IMR-90 (cell line): ENCODE results near the gene HMGCLL1. TPM values are rescaled to one million over a fixed set of nuclear protein-coding genes. Genes with fewer than 3 reads are reported as not detected.

Source experiments
- ATAC-seq: fragments of 200-7000 bp; cut with Tn5 transposase; 2 replicates; pipeline ENCODE4 v1.9.1; 2020; ENCODE audit warnings: low read depth, mild to moderate bottlenecking, moderate library complexity
- BruUV-seq: library from RNA; stranded (reverse); fragments of 400-500 nt; replicated peaks from 2 replicates; lab custom pipeline; 2021; lab: Mats Ljungman, UMichigan
- CTCF ChIA-PET: fragments of 300-600 bp; formaldehyde crosslinking; extraction: SDS; loops from one replicate; lab custom pipeline; 2021; ENCODE audit warnings: antibody characterized with exemption; lab: Yijun Ruan, JAX
- POLR2A ChIA-PET: fragments of 300-600 bp; sonication (Branson Sonifier 250); formaldehyde crosslinking; loops from one replicate; lab custom pipeline; 2022; ENCODE audit warnings: antibody characterized with exemption; ENCODE audit not compliant: unreplicated experiment; lab: Charles Lee
- DNase-seq: peaks from one replicate; pipeline ENCODE4 v3.0.0; 2013
- H2AFZ ChIP-seq: replicated peaks from 2 replicates; pipeline ENCODE3; 2013; ENCODE audit warnings: low read length, mild to moderate bottlenecking; ENCODE audit not compliant: poor library complexity
- H2AK5ac ChIP-seq: 2 replicates; pipeline ENCODE4 v1.6.1; 2013; ENCODE audit warnings: low read depth, low read length, inconsistent platforms
- H2AK9ac ChIP-seq: replicated peaks from 2 replicates; pipeline ENCODE3; 2013; ENCODE audit warnings: mild to moderate bottlenecking, low read depth, low read length, moderate library complexity; ENCODE audit not compliant: poor library complexity
- H2BK120ac ChIP-seq: 2 replicates; pipeline ENCODE4 v1.6.1; 2013; ENCODE audit warnings: low read depth, low read length, inconsistent platforms
- H2BK15ac ChIP-seq: 3 replicates; pipeline ENCODE4 v1.6.1; 2013; ENCODE audit warnings: low read depth, low read length, inconsistent platforms
- H2BK20ac ChIP-seq: 2 replicates; pipeline ENCODE4 v1.6.1; 2013; ENCODE audit warnings: low read depth, mild to moderate bottlenecking, inconsistent platforms, low read length, moderate library complexity
- H2BK5ac ChIP-seq: 2 replicates; pipeline ENCODE4 v1.6.1; 2013; ENCODE audit warnings: mild to moderate bottlenecking, low read depth, low read length, inconsistent platforms; ENCODE audit not compliant: poor library complexity, severe bottlenecking
- H3K14ac ChIP-seq: replicated peaks from 2 replicates; pipeline ENCODE4 v1.6.1; 2013; ENCODE audit warnings: low read depth, low read length, inconsistent platforms
- H3K18ac ChIP-seq: 2 replicates; pipeline ENCODE4 v1.6.1; 2013; ENCODE audit warnings: low read depth, low read length, control low read depth
- H3K23ac ChIP-seq: 2 replicates; pipeline ENCODE4 v1.6.1; 2013; ENCODE audit warnings: low read depth, low read length, inconsistent platforms
- H3K27ac ChIP-seq: 2 replicates; pipeline ENCODE4 v1.5.1; 2013; ENCODE audit warnings: mild to moderate bottlenecking, control low read depth, low read length; ENCODE audit not compliant: insufficient read depth
- H3K27me3 ChIP-seq: 2 replicates; pipeline ENCODE4 v1.6.1; 2013; ENCODE audit warnings: low read length; ENCODE audit not compliant: control insufficient read depth, insufficient read depth
- H3K36me3 ChIP-seq: 2 replicates; pipeline ENCODE4 v1.6.1; 2013; ENCODE audit warnings: low read length, mixed read lengths; ENCODE audit not compliant: control insufficient read depth, insufficient read depth
- H3K4ac ChIP-seq: 2 replicates; pipeline ENCODE4 v1.6.1; 2013; ENCODE audit warnings: low read depth, low read length, inconsistent platforms
- H3K4me1 ChIP-seq: 2 replicates; pipeline ENCODE4 v1.6.1; 2013; ENCODE audit warnings: low read length, mixed read lengths; ENCODE audit not compliant: control insufficient read depth, insufficient read depth
- H3K4me2 ChIP-seq: 2 replicates; pipeline ENCODE4 v1.6.1; 2013; ENCODE audit warnings: low read depth, mild to moderate bottlenecking, control low read depth, low read length, moderate library complexity
- H3K4me3 ChIP-seq: 2 replicates; pipeline ENCODE4 v1.5.1; 2013; ENCODE audit warnings: low read depth, mild to moderate bottlenecking, control low read depth, low read length, moderate library complexity; ENCODE audit not compliant: insufficient read depth
- H3K56ac ChIP-seq: 2 replicates; pipeline ENCODE4 v1.6.1; 2013; ENCODE audit warnings: low read length, inconsistent platforms; ENCODE audit not compliant: insufficient read depth; ENCODE audit errors: extremely low read depth
- H3K79me1 ChIP-seq, 2 experiments: 2 replicates each; pipeline ENCODE4 v1.6.1; 2013; ENCODE audit warnings: low read length in 2 of 2, inconsistent platforms in 1 of 2, low read depth in 1 of 2
- H3K9ac ChIP-seq: 2 replicates; pipeline ENCODE4 v1.6.1; 2013; ENCODE audit warnings: low read depth, low read length, control low read depth
- H3K9me1 ChIP-seq: 2 replicates; pipeline ENCODE4 v1.6.1; 2013; ENCODE audit warnings: low read length, inconsistent platforms; ENCODE audit not compliant: insufficient read depth
- H3K9me3 ChIP-seq: 2 replicates; pipeline ENCODE4 v1.6.1; 2013; ENCODE audit warnings: low read length; ENCODE audit not compliant: control insufficient read depth, insufficient read depth
- H4K20me1 ChIP-seq: 2 replicates; pipeline ENCODE4 v1.6.1; 2013; ENCODE audit warnings: low read length, inconsistent platforms; ENCODE audit not compliant: insufficient read depth
- H4K5ac ChIP-seq: 2 replicates; pipeline ENCODE4 v1.6.1; 2013; ENCODE audit warnings: mild to moderate bottlenecking, low read depth, low read length, control low read depth
- H4K8ac ChIP-seq, 2 experiments: 2 replicates each; pipeline ENCODE4 v1.6.1; 2013; ENCODE audit warnings: low read depth in 2 of 2, low read length in 2 of 2, control low read depth in 1 of 2, inconsistent platforms in 1 of 2
- H4K91ac ChIP-seq: 2 replicates; pipeline ENCODE4 v1.6.1; 2013; ENCODE audit warnings: low read depth, low read length, inconsistent platforms; ENCODE audit not compliant: insufficient read depth
- CEBPB ChIP-seq: IDR thresholded peaks from 2 replicates; pipeline ENCODE4 v1.6.1; 2012; ENCODE audit warnings: low read depth, low read length, improper control_type of control experiment
- FOS ChIP-seq: fragments of 150-350 bp; IDR thresholded peaks from 2 replicates; pipeline ENCODE4 v1.6.1; 2016; ENCODE audit warnings: low read depth, low read length
- MAFK ChIP-seq: IDR thresholded peaks from 2 replicates; pipeline ENCODE4 v1.6.1; 2012; ENCODE audit warnings: low read depth, low read length, improper control_type of control experiment
- MXI1 ChIP-seq: IDR thresholded peaks from 2 replicates; pipeline ENCODE4 v1.6.1; 2012; ENCODE audit warnings: low read depth, mild to moderate bottlenecking, low read length, moderate library complexity, borderline replicate concordance
- RCOR1 ChIP-seq: IDR thresholded peaks from 2 replicates; pipeline ENCODE4 v1.6.1; 2012; ENCODE audit warnings: mild to moderate bottlenecking, low read length, improper control_type of control experiment; ENCODE audit not compliant: insufficient replicate concordance
- RFX5 ChIP-seq: IDR thresholded peaks from 2 replicates; pipeline ENCODE4 v1.8.0; 2012; ENCODE audit warnings: low read depth, mild to moderate bottlenecking, low read length, moderate library complexity
- SMC3 ChIP-seq: fragments of 150-350 bp; IDR thresholded peaks from 2 replicates; pipeline ENCODE4 v1.6.1; 2016; ENCODE audit warnings: low read depth, mild to moderate bottlenecking, antibody characterized with exemption, low read length, moderate library complexity
- WGBS, 2 experiments: methylation state at CpG; one replicate each; pipeline versions ENCODE4 v1.1.5 to v1.1.7; 2013; ENCODE audit warnings: missing lambda C conversion rate in 2 of 2; ENCODE audit not compliant: insufficient read length in 1 of 2; ENCODE audit errors: extremely low coverage in 2 of 2; 5-methylcytosine and 5-hydroxymethylcytosine counted together
- dilution Hi-C: fragments of 300-500 bp; cut with HindIII; formaldehyde crosslinking; loops from one replicate; pipeline ENCODE4 v1.14.3; 2018; ENCODE audit warnings: low sequenced_read_pairs; ENCODE audit not compliant: unreplicated experiment
- in situ Hi-C: fragments of 300-500 bp; cut with MboI; formaldehyde crosslinking; loops from 3 replicates; pipeline ENCODE4 v1.14.3; 2019; ENCODE audit warnings: low sequenced_read_pairs, inconsistent platforms, mixed read lengths
- intact Hi-C: fragments of 100-400 bp; cut with micrococcal nuclease; formaldehyde crosslinking; loops from 2 replicates; pipeline ENCODE4 v1.10.0; 2022
- polyA plus RNA-seq, 3 experiments: library from polyadenylated mRNA; depleted of rRNA; stranded (reverse); fragments of >200 nt; gene quantifications; 2 replicates each; pipeline ENCODE4 v1.2.3, GENCODE V29; 2012; ENCODE audit warnings: low replicate concordance in 1 of 3
- total RNA-seq: library from RNA; depleted of rRNA; stranded (reverse); fragments of >200 nt; gene quantifications from 2 replicates; pipeline ENCODE4 v1.2.3, GENCODE V29; 2012

HMGCLL1 gene
- total and polyA plus RNA-seq, 2 of the 4 experiments (the other 2 are of a cell fraction), result 0.03 TPM; not detected in 1

GRCh38 chr6:55399351-55399750 lies 179.6 kb downstream of the HMGCLL1 start:
- no CpG with 5 or more reads among the region's 1 CpG for WGBS, 2 experiments
- no peak overlapping the region for H4K91ac ChIP-seq
- H3K4me2 ChIP-seq, result no peak overlapping the region
- CTCF ChIA-PET, result interaction anchor here (1.6 kb wide), 1 partner anchor 10 kb away, joined by 4 read pairs; no protein-coding TSS in a partner anchor
- POLR2A ChIA-PET, result no interaction called here
- in situ Hi-C loops, result no loop called here
- ATAC-seq (peak; percentile 26; the same call in 1 of the 2 replicates), DNase-seq (peak; percentile 56)
- no peak overlapping the region for H4K5ac ChIP-seq
- H2BK20ac ChIP-seq, result 0 out of 2 replicates have a peak overlapping the region, but pooled peaks have one; percentile 48
- BruUV-seq, result no TSS peak
- no peaks in the 10 kb centered on the region for H3K27me3 ChIP-seq
- peaks cover 6% of the 10 kb centered on the region for H3K4me1 ChIP-seq
- no peak overlapping the region for H3K9ac ChIP-seq
- dilution Hi-C loops, result no loop called here
- H3K18ac ChIP-seq, result no peak overlapping the region
- H3K36me3 ChIP-seq, result no peaks in the 10 kb centered on the region
- no peak overlapping the region for H2AK5ac ChIP-seq
- intact Hi-C loops, result no loop called here
- no peak overlapping the region for H3K14ac ChIP-seq
- no peak overlapping the region for H2AFZ ChIP-seq
- no peak overlapping the region for H3K4ac ChIP-seq
- no peaks in the 10 kb centered on the region; the same call in 1 of the 2 replicates for H3K9me1 ChIP-seq
- H3K27ac ChIP-seq, result no peak overlapping the region
- H4K20me1 ChIP-seq, result no peaks in the 10 kb centered on the region
- no peak overlapping the region; the same call in 2 of the 3 replicates for H2BK15ac ChIP-seq
- H3K23ac ChIP-seq, result no peak overlapping the region
- no peak overlapping the region for H3K4me3 ChIP-seq
- no peak for TF ChIP-seq SMC3
- TF ChIP-seq MXI1, result no peak
- no peak for TF ChIP-seq FOS
- TF ChIP-seq CEBPB, result peak; percentile 86
- no peak for TF ChIP-seq RCOR1
- no peak for TF ChIP-seq MAFK
- TF ChIP-seq RFX5, result no peak
- H2BK5ac ChIP-seq, result no peak overlapping the region
- H4K8ac ChIP-seq, result no peak overlapping the region
- H3K56ac ChIP-seq, result no peak overlapping the region
- H2BK120ac ChIP-seq, result no peak overlapping the region
- no peaks in the 10 kb centered on the region for H3K9me3 ChIP-seq
- H3K79me1 ChIP-seq, result no peaks in the 10 kb centered on the region
- H2AK9ac ChIP-seq, result no peak overlapping the region
